Smooth muscle cell (in vitro differentiated cells): ENCODE data around the gene SEMA4D. TPM values are rescaled to one million over a fixed set of nuclear protein-coding genes. Genes with fewer than 3 reads are reported as not detected.

Source experiments
- DNase-seq: peaks from one replicate; lab custom pipeline; 2025; ENCODE audit not compliant: unreplicated experiment; lab: John Stamatoyannopoulos, UW
- H2AFZ ChIP-seq: fragments of 200-600 bp; sonication (generic); 2 replicates; pipeline ENCODE4 v1.6.0; 2016; ENCODE audit warnings: antibody characterized with exemption, low read depth, mild to moderate bottlenecking
- H3F3A ChIP-seq: fragments of 200-600 bp; sonication (generic); 2 replicates; pipeline ENCODE4 v1.6.0; 2017; ENCODE audit warnings: antibody characterized with exemption, low read depth
- H3K27ac ChIP-seq: fragments of 200-600 bp; sonication (generic); 2 replicates; pipeline ENCODE4 v1.5.1; 2016; ENCODE audit warnings: low read depth, mild to moderate bottlenecking
- H3K27me3 ChIP-seq: fragments of 200-600 bp; sonication (generic); 2 replicates; pipeline ENCODE4 v1.6.1; 2016; ENCODE audit warnings: low read depth, mild to moderate bottlenecking
- H3K36me3 ChIP-seq: fragments of 200-600 bp; sonication (generic); 2 replicates; pipeline ENCODE4 v1.5.1; 2016; ENCODE audit warnings: low read depth
- H3K4me1 ChIP-seq: fragments of 200-600 bp; sonication (generic); 2 replicates; pipeline ENCODE4 v1.5.1; 2016; ENCODE audit warnings: low read depth
- H3K4me2 ChIP-seq: fragments of 200-600 bp; sonication (generic); 2 replicates; pipeline ENCODE4 v1.6.0; 2016; ENCODE audit warnings: mild to moderate bottlenecking
- H3K4me3 ChIP-seq: fragments of 200-600 bp; sonication (generic); 2 replicates; pipeline ENCODE4 v1.5.1; 2016; ENCODE audit warnings: mild to moderate bottlenecking
- H3K79me2 ChIP-seq: fragments of 200-600 bp; sonication (generic); 2 replicates; pipeline ENCODE4 v1.6.0; 2016; ENCODE audit warnings: low read depth, mild to moderate bottlenecking
- H3K9ac ChIP-seq: fragments of 200-600 bp; sonication (generic); 2 replicates; pipeline ENCODE4 v1.6.0; 2016; ENCODE audit warnings: low read depth
- H3K9me3 ChIP-seq: fragments of 200-600 bp; sonication (generic); replicated peaks from 2 replicates; pipeline ENCODE4 v1.5.1; 2016; ENCODE audit warnings: low read depth
- H4K20me1 ChIP-seq: fragments of 200-600 bp; sonication (generic); 2 replicates; pipeline ENCODE4 v1.6.0; 2016; ENCODE audit warnings: low read depth
- CTCF ChIP-seq: fragments of 200-600 bp; sonication (generic); IDR thresholded peaks from 2 replicates; pipeline ENCODE4 v1.5.1; 2017; ENCODE audit warnings: borderline replicate concordance, mild to moderate bottlenecking, antibody characterized with exemption; ENCODE audit not compliant: insufficient read depth, poor library complexity, severe bottlenecking
- WGBS: methylation state at CpG from one replicate; pipeline ENCODE4 v1.1.7; 2016; ENCODE audit warnings: low lambda C conversion rate; 5-methylcytosine and 5-hydroxymethylcytosine counted together
- polyA plus RNA-seq: library from polyadenylated mRNA; unstranded; fragments of >200 nt; fragmentation: Nextera tagmentation; extraction: Ambion mirVana; gene quantifications from 2 replicates; pipeline ENCODE4 v1.2.1, GENCODE V29; 2016
- total RNA-seq: library from RNA; depleted of rRNA; stranded (reverse); fragments of >200 nt; gene quantifications from 2 replicates; pipeline ENCODE4 v1.2.3, GENCODE V29; 2014

The SEMA4D gene
- total and polyA plus RNA-seq, 2 experiments from 2014 or later = 0.63 to 2.7 TPM

- H3K4me2 ChIP-seq = no peak overlapping the region
- DNase-seq = no peak
- no peaks in the 10 kb centered on the region for H3K36me3 ChIP-seq
- no peaks in the 10 kb centered on the region for H3K27me3 ChIP-seq
- no peak overlapping the region for H2AFZ ChIP-seq
- H3K4me3 ChIP-seq = no peak overlapping the region
- WGBS = 93% methylated on average over 11 of the region's 11 CpGs
- H3K4me1 ChIP-seq = no peaks in the 10 kb centered on the region
- H3K9ac ChIP-seq = no peak overlapping the region
- TF ChIP-seq CTCF = no peak
- no peaks in the 10 kb centered on the region for H3F3A ChIP-seq
- no peaks in the 10 kb centered on the region for H3K9me3 ChIP-seq
- H4K20me1 ChIP-seq = no peaks in the 10 kb centered on the region
- no peaks in the 10 kb centered on the region for H3K79me2 ChIP-seq
- H3K27ac ChIP-seq = no peak overlapping the region
Observed at GRCh38 chr9:89386206-89386605, 111.7 kb downstream of the SEMA4D start.

- no peak for DNase-seq
- no peaks in the 10 kb centered on the region for H3K9me3 ChIP-seq
- H4K20me1 ChIP-seq = no peaks in the 10 kb centered on the region
- no peaks in the 10 kb centered on the region for H3K27me3 ChIP-seq
- no peaks in the 10 kb centered on the region for H3K36me3 ChIP-seq
- no peak overlapping the region for H3K4me3 ChIP-seq
- H3K4me2 ChIP-seq = no peak overlapping the region
- no peaks in the 10 kb centered on the region for H3K4me1 ChIP-seq
- no peak overlapping the region for H3K27ac ChIP-seq
- H3K9ac ChIP-seq = no peak overlapping the region
- H2AFZ ChIP-seq = no peak overlapping the region
- 95% methylated on average over 15 of the region's 15 CpGs for WGBS
- H3F3A ChIP-seq = no peaks in the 10 kb centered on the region
- no peaks in the 10 kb centered on the region for H3K79me2 ChIP-seq
- no peak for TF ChIP-seq CTCF
Observed at GRCh38 chr9:89384783-89385182, 113.1 kb downstream of the SEMA4D start.

- TF ChIP-seq CTCF = no peak
- Histone ChIP-seq H3K27me3 (no peaks in the 10 kb centered on the region), H3K9me3 (no peaks in the 10 kb centered on the region), H3K36me3 (no peaks in the 10 kb centered on the region), H4K20me1 (no peaks in the 10 kb centered on the region), H3K9ac (no peak overlapping the region), H3K27ac (no peak overlapping the region), H3K4me1 (no peaks in the 10 kb centered on the region), H2AFZ (no peak overlapping the region), H3F3A (no peaks in the 10 kb centered on the region), H3K4me2 (no peak overlapping the region), H3K79me2 (no peaks in the 10 kb centered on the region), H3K4me3 (no peak overlapping the region)
- WGBS = 90% methylated on average over 19 of the region's 19 CpGs
- no peak for DNase-seq
Observed at GRCh38 chr9:89383721-89384300, 114.1 kb downstream of the SEMA4D start.

- H3K36me3 ChIP-seq = no peaks in the 10 kb centered on the region
- H3K79me2 ChIP-seq = no peaks in the 10 kb centered on the region
- WGBS = 84% methylated on average over 16 of the region's 16 CpGs
- H2AFZ ChIP-seq = no peak overlapping the region
- H3K27ac ChIP-seq = no peak overlapping the region
- no peak for DNase-seq
- no peak overlapping the region for H3K4me2 ChIP-seq
- H3K9ac ChIP-seq = no peak overlapping the region
- no peaks in the 10 kb centered on the region for H3K27me3 ChIP-seq
- H3K4me1 ChIP-seq = no peaks in the 10 kb centered on the region
- H4K20me1 ChIP-seq = no peaks in the 10 kb centered on the region
- H3K4me3 ChIP-seq = no peak overlapping the region
- TF ChIP-seq CTCF = no peak
- no peaks in the 10 kb centered on the region for H3K9me3 ChIP-seq
- no peaks in the 10 kb centered on the region for H3F3A ChIP-seq
Observed at GRCh38 chr9:89383030-89383720, 114.7 kb downstream of the SEMA4D start.
